Lower leg skin (tissue), 3 donors: ENCODE data around the gene TMOD2.

Experiments used
- POLR2A ChIP-seq, 2 donors: fragments of 450-650 bp; IDR thresholded peaks; one replicate each; pipeline ENCODE4 v1.6.1; 2016 to 2017; ENCODE audit warnings: antibody characterized with exemption in 2 of 2, mild to moderate bottlenecking in 1 of 2, moderate library complexity in 1 of 2
- TF ChIP-seq, protein P1 (sequence below), 3 donors: fragments of 450-650 bp; IDR thresholded peaks; one replicate each; pipeline ENCODE4 v1.5.1; 2016; ENCODE audit warnings: antibody characterized with exemption in 3 of 3, mild to moderate bottlenecking in 3 of 3, moderate library complexity in 2 of 3

DNA sequence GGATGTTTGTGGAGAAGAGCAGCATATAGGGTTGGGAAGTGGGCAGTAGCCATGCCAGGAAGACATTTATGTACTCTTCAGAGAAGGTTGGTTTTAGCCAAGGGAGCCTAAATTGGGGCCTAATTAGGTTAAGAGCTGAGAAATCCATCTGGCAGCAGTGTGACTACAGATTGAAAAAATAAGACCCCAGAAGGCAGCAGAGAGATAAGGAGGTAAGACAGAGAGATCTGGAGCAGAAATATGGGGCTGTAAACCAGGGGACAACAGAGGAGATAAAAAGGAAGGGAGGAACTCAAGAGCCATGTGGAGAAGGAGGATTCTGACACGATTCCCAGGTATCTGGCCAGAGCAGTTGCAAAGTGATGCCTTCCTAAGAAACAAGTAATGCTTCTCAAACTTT, 37.2 kb upstream of the TMOD2 start:
- TF ChIP-seq POLR2A (IDR thresholded peaks at IDR 0.05) = no peak
- TF ChIP-seq, protein P1, sequence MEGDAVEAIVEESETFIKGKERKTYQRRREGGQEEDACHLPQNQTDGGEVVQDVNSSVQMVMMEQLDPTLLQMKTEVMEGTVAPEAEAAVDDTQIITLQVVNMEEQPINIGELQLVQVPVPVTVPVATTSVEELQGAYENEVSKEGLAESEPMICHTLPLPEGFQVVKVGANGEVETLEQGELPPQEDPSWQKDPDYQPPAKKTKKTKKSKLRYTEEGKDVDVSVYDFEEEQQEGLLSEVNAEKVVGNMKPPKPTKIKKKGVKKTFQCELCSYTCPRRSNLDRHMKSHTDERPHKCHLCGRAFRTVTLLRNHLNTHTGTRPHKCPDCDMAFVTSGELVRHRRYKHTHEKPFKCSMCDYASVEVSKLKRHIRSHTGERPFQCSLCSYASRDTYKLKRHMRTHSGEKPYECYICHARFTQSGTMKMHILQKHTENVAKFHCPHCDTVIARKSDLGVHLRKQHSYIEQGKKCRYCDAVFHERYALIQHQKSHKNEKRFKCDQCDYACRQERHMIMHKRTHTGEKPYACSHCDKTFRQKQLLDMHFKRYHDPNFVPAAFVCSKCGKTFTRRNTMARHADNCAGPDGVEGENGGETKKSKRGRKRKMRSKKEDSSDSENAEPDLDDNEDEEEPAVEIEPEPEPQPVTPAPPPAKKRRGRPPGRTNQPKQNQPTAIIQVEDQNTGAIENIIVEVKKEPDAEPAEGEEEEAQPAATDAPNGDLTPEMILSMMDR (IDR thresholded peaks at IDR 0.05) = no peak
